A549 treated with DMSO at 1 μM for 4 hours (cell line): Measurements from ENCODE around the gene FAM236A. TPM values are rescaled to one million over a fixed set of nuclear protein-coding genes. Genes with fewer than 3 reads are reported as not detected.

ENCODE experiments used
- total RNA-seq: library from RNA; stranded (reverse); fragments of 200-300 nt; extraction: Qiagen RNA extraction; gene quantifications from 5 replicates; pipeline ENCODE4 v1.2.3, GENCODE V29; 2022; ENCODE audit warnings: low read depth

The FAM236A gene
- not detected in 5 replicates for total RNA-seq

GRCh38 chrX:72937906-72938305 is at the start of gene FAM236A:
Gene FAM236A, plus strand, starts transcription at chrX:72938206. Its CDS starts 57 bp downstream, at chrX:72938263.

GRCh38 chrX:72912315-72912714 is 25.7 kb upstream of the FAM236A start, which contains the start of gene FAM236C:
Gene FAM236C, plus strand, starts transcription at chrX:72912615. Its CDS starts 100 bp downstream, at chrX:72912715.

GRCh38 chrX:72943819-72944169 is 5.8 kb downstream of the FAM236A start, which contains the start of gene DMRTC1:
Gene DMRTC1, minus strand, starts transcription at chrX:72943837. Its CDS starts 68,143 bp downstream, at chrX:72875694.

Other genes with a start within 250 kb of the FAM236A start
- 16.8 to 22.8 TPM (median 21.6 TPM) in 5 replicates for gene PHKA1, start 223.9 kb upstream of the FAM236A start, total RNA-seq
- not detected in 5 replicates for gene DMRTC1B, start 161.3 kb upstream of the FAM236A start, total RNA-seq
- not detected in 5 replicates for gene FAM236B, start 155.5 kb upstream of the FAM236A start, total RNA-seq
- gene FAM236D, start 130.0 kb upstream of the FAM236A start, total RNA-seq, result not detected in 5 replicates
- not detected in 5 replicates for gene FAM236C, start 25.6 kb upstream of the FAM236A start, total RNA-seq
- gene DMRTC1, start 5.6 kb downstream of the FAM236A start, total RNA-seq, result not detected in 5 replicates
- not detected in 5 replicates for gene PABPC1L2B, start 64.7 kb downstream of the FAM236A start, total RNA-seq
- not detected in 5 replicates for gene PABPC1L2A, start 141.3 kb downstream of the FAM236A start, total RNA-seq